Stimulated activated CD8-positive, alpha-beta memory T cell treated with anti-CD3 and anti-CD28 coated beads, Interleukin-4, amount 100 ng/mL, for 1 hour (primary cell): Measurements from ENCODE around the gene UNC93B1.
A peak's percentile ranks its signal among the peaks of the same experiment; 100 is the strongest.

Source experiments
- DNase-seq, 2 donors: peaks; one replicate each; pipeline ENCODE4 v3.0.0-alpha.2; 2020; ENCODE audit warnings: low read depth in 2 of 2, low spot score in 1 of 2

UNC93B1 gene

GRCh38 chr11:68040101-68040956 is 36.4 kb upstream of the UNC93B1 start:
- peak in 1 of 2 donors; percentile 9 for DNase-seq

DNA sequence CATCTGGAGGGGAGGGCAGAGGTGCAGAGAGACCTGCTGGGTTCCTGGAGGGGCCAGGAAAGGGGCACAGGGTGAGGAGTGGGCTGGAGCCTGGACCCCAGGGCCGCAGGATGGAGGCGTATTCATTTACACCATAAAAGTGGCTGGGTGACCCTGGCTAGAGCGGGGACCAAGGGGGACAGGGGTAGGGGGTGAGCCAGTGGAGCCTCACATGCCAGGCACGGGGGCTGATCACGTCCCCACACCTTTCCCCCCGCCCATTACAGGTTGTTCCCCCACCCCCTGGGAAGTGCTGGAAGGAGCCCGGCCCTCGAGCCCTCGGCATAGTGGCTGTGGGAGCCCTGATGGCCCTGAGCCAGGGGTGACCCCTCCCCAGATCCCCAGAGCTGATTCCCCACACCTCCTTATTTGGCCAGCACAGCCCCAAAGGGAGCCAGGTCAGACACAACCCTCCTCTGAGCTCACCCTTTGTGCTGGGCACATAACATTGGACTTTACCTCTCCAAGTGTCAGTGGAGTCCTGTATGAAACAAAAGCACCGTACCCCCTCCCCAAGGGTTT is 35.7 kb upstream of the UNC93B1 start:
- DNase-seq = no peak

DNA sequence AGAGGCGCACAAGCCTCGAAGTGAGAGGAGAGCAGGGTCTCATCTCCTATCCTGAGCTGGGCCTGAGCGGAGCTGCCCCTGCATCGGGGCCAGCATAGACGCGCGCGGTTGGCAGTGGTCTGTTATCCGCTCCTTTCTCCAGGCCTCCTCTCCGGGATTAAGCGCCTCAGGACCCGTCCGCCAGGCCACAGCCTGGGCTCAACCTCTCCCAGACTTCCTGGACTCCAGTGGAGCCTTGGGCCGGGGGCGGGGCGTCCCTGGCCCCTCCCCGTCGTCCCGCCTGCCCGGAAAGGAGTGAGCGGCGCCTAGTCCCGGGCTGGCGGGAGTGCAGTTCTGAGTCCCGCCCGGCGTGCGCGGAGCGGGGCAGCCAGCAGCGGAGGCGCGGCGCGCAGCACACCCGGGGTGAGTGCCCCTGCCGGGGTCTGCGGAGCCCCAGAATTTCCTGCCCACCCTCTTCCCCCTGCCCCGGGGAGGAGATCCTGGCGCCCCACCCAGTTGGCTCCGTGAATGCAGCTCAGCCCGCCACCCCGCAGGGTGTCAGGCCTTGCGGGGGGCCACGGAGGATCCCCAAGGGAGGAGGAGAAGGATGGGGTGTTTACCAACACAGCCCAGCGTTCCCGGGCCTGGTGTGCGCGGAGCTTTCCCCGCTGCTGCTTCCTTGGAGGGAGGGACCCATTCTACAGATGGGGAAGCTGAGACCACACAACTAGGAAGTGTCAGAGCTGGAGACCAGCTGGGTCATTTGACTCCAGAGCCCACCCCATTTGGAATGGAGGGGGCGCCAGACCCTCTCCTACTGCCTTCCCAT is 35.0 kb upstream of the UNC93B1 start, which contains the start of gene TCIRG1:
Gene TCIRG1 (plus strand): TSS at position 308 of the 808 bp plus-strand sequence. CDS start 2,247 bp downstream, outside the sequence.
- DNase-seq = peak in 1 of 2 donors; percentile 17

DNA sequence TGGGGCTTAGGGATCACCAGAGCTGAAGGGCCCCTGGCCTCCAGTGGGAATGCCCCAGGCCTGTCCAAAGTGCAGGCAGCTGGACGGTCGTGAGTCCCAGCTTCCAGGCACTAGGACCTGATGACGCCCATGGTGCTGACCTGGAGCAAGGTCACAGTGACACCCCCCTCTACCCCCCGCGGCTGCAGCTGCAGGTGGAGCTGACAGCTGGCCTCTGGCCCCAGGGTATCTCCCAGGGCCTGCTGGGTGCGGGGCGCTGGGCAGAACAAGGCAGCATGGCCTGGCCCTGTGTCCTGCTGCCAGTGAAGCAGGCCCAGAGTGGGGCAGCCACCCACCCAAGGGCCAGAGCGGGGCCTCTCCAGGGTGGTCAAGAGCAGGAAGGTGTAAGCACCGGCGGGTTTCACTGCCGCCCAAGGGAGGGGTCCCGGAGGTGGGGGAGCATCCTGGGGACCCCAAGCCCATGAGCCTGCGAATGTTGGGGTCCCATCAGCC is 34.4 kb upstream of the UNC93B1 start:
- DNase-seq = no peak

GRCh38 chr11:68037411-68038225 is 33.7 kb upstream of the UNC93B1 start:
- DNase-seq = no peak

GRCh38 chr11:68036717-68037239 is 32.9 kb upstream of the UNC93B1 start:
- DNase-seq = no peak

DNA sequence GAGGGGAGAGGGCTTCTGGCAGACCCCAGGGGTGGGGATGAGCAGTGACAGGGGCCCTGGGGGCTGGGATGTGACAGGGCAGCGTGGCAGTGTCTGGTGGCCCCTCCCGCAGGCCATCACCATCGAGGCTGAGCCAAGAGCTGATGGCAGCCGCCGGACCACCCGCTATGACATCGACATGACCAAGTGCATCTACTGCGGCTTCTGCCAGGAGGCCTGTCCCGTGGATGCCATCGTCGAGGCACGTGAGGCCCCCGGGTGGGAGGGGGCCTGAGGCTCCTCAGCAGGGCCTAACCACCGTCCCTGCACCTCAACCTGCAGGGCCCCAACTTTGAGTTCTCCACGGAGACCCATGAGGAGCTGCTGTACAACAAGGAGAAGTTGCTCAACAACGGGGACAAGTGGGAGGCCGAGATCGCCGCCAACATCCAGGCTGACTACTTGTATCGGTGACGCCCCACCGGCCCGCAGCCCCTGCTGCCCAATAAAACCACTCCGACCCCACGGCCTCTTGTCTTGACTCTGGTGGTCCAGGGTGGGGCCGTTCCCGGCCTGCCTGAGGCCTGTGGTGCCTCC is 32.3 kb upstream of the UNC93B1 start:
- no peak for DNase-seq

GRCh38 chr11:68035266-68035876 is 31.5 kb upstream of the UNC93B1 start:
- DNase-seq = no peak

GRCh38 chr11:68033708-68034045 is 29.8 kb upstream of the UNC93B1 start:
- no peak for DNase-seq

GRCh38 chr11:68032997-68033707 is 29.3 kb upstream of the UNC93B1 start:
- no peak for DNase-seq

DNA sequence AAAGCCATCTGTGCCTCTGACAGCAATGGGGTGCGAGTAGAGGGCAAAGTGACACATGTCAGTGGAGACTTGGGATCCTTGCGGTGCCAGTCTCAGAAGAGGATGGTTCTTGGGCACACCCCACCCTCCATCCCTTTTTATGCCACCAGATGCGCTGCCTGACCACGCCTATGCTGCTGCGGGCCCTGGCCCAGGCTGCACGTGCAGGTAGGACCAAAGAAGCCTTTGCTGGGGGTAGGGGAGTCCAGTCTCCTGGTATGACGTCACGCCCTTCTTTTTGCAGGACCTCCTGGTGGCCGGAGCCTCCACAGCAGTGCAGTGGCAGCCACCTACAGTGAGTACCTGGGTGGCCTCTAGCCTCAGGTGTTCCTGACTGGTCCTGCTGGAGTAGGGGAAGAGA is 28.1 kb upstream of the UNC93B1 start:
- DNase-seq = no peak

- DNase-seq = no peak
These were observed 27.2 kb upstream of the UNC93B1 start for GRCh38 chr11:68031144-68031464.

GRCh38 chr11:68030318-68031143 is 26.6 kb upstream of the UNC93B1 start, which contains the start of gene NDUFS8:
NDUFS8 (plus strand) TSS chr11:68030681; CDS start chr11:68032152, 1,471 bp downstream.
- peak; percentile 90 to 92 for DNase-seq

- DNase-seq = no peak
These were observed 25.1 kb upstream of the UNC93B1 start for GRCh38 chr11:68028802-68029545.

DNA sequence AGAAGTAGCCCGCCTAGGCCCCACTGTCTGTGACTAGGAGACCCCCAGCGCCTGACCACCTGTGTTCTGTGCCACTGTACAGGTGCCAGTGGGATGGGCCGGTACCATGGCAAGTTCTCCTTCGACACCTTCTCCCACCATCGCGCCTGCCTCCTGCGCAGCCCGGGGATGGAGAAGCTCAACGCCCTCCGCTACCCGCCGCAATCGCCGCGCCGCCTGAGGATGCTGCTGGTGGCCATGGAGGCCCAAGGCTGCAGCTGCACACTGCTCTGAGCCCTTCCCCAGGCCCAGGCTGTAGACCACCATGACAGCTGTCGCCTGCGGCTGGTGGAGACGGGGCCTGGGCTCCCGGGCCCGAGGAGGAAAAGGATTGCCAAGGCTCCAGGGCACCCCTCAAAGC is 23.8 kb upstream of the UNC93B1 start:
- no peak for DNase-seq

GRCh38 chr11:68026391-68027105 is 22.7 kb upstream of the UNC93B1 start:
- DNase-seq = no peak

DNA sequence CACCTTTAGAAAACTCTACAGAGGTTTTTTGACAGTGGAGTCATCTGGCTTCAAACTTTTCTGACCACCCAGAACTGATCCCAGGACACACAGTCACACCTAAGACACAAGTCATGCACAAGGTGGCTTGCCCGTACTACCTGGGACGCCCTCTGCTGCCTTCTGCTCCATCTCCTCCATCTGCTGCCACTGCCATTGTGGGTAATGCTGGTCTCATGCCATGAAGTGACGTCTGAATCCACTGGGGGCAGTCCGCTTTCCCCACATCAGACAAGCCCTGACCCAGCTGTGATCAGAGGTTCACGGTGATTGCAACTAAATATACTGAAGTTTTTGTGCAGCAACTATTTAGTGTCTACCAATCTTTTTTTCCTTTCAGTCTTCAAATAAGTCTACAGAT is 21.1 kb upstream of the UNC93B1 start:
- DNase-seq = no peak
